Measurements from ENCODE around the gene KCNMB3. TPM values are rescaled to one million over a fixed set of nuclear protein-coding genes. Genes with fewer than 3 reads are reported as not detected.
"Not testable (repeated sequence)": the region's sequence is repeated elsewhere in the genome, so short reads cannot be mapped to it uniquely, and the experiment has no call there.

Gene KCNMB3
- total and polyA plus RNA-seq, 2 of the 13 experiments (the other 11 are each of a cell fraction or from before 2014, with no cell fraction given) = 4.3 to 7.1 TPM

DNA sequence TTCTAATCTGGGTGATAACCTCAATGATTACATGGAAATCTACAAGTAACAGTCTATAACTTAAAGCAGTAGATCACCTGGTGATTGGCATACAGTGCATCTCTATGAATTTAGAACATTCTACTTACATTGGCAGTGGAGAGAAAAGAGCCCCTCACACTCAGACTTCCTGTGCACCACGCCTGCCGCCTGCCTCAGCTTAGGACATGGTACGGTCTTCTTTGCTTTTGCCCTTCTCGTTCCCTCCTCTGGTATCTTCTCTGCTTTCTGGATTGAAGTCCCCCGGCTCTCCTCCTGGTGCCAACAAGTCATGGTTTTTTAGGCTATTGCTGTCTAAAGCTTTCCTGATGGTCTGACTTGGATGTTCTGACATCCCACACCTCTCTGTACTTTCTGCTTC lies 7.9 kb upstream of the KCNMB3 start (continued):
- TF ChIP-seq ZNF598 (CRISPR knock-in tag; IDR thresholded peaks at IDR 0.05; ENCODE audit: borderline replicate concordance) = no peak

DNA sequence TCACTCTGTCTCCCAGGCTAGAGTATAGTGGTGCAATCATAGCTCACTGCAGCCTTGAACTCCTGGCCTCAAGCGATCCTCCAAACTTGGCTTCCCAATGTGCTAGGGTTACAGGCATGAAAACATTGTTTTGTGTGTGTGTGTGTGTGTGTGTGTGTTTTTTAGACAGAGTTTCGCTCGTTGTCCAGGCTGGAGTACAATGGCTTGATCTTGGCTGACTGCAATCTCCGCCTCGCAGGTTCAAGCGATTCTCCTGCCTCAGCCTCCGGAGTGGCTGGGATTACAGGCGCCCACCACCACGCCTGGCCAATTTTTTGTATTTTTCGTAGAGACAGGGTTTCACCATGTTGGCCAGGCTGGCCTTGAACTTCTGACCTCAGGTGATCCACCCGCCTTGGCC lies 6.8 kb upstream of the KCNMB3 start:
- in situ Hi-C loops (cut with HindIII; ENCODE audit: extremely low pct_ligation_motif_present, low pct_unique_long_range_greater_than_20kb); H3K36me3 ChIP-seq (replicated peaks in 1 of 2; ENCODE audit: control insufficient read depth in 1 of 2, insufficient read depth in 2 of 2, low read length in 2 of 2); ATAC-seq; CTCF ChIA-PET (ENCODE audit: low intra/inter-chr PET ratio, low total read pairs); POLR2A ChIA-PET; H4K20me1 ChIP-seq (ENCODE audit: insufficient read depth, low read length); H3K9me3 ChIP-seq (ENCODE audit: low read length); intact Hi-C loops (cut with micrococcal nuclease; ENCODE audit: unreplicated experiment); H3K79me2 ChIP-seq (ENCODE audit: insufficient read depth, low read length); H3K27me3 ChIP-seq (ENCODE audit: control insufficient read depth in 1 of 2, insufficient read depth in 2 of 2, low read length in 2 of 2); H3K27ac ChIP-seq (ENCODE audit: extremely low read length, insufficient read depth, low read length); H2AFZ ChIP-seq (ENCODE audit: low read length); FAIRE-seq; BruUV-seq (replicated peaks); TF ChIP-seq SOX13, SOX6, NR2F6 (IDR thresholded peaks at IDR 0.05): not testable (repeated sequence)
- Histone ChIP-seq H3K4me1 (ENCODE audit: insufficient read depth, low read length) (peaks cover 65% of the 10 kb centered on the region), H3K4me3 (replicated peaks in 1 of 3; ENCODE audit: insufficient read depth in 1 of 3, low read depth in 2 of 3, low read length in 3 of 3) (peak overlapping the region in 1 of 3 experiments; percentile 30; a peak in 3 of 6 replicates), H3K9ac (ENCODE audit: insufficient read depth, low read depth, low read length) (0 out of 2 replicates have a peak overlapping the region, but pooled peaks have one; percentile 22), H3K4me2 (ENCODE audit: low read depth, low read length) (peak overlapping the region; percentile 54)
- DNase-seq (ENCODE audit: low spot score) = peak; percentile 39
- WGBS (ENCODE audit: low lambda C conversion rate) = 72% methylated on average over 11 of the region's 11 CpGs
- TF ChIP-seq, protein P1, sequence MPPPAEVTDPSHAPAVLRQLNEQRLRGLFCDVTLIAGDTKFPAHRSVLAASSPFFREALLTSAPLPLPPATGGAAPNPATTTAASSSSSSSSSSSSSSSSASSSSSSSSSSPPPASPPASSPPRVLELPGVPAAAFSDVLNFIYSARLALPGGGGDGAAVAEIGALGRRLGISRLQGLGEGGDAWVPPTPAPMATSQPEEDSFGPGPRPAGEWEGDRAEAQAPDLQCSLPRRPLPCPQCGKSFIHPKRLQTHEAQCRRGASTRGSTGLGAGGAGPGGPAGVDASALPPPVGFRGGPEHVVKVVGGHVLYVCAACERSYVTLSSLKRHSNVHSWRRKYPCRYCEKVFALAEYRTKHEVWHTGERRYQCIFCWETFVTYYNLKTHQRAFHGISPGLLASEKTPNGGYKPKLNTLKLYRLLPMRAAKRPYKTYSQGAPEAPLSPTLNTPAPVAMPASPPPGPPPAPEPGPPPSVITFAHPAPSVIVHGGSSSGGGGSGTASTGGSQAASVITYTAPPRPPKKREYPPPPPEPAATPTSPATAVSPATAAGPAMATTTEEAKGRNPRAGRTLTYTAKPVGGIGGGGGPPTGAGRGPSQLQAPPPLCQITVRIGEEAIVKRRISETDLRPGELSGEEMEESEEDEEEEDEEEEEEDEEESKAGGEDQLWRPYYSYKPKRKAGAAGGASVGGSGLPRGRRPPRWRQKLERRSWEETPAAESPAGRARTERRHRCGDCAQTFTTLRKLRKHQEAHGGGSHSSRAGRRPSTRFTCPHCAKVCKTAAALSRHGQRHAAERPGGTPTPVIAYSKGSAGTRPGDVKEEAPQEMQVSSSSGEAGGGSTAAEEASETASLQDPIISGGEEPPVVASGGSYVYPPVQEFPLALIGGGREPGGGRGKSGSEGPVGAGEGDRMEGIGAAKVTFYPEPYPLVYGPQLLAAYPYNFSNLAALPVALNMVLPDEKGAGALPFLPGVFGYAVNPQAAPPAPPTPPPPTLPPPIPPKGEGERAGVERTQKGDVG (CRISPR knock-in tag; IDR thresholded peaks at IDR 0.05; ENCODE audit: borderline replicate concordance) = 0 out of 2 replicates have a peak, but pooled peaks have one; percentile 35
- TF ChIP-seq SOX13 (CRISPR knock-in tag; conservative IDR thresholded peaks at IDR 0.05 in 1 of 2, IDR thresholded peaks at IDR 0.05 in 1 of 2) = peak in 1 of 2 experiments; percentile 16; a peak in 1 of 4 replicates
- TF ChIP-seq, protein P2, sequence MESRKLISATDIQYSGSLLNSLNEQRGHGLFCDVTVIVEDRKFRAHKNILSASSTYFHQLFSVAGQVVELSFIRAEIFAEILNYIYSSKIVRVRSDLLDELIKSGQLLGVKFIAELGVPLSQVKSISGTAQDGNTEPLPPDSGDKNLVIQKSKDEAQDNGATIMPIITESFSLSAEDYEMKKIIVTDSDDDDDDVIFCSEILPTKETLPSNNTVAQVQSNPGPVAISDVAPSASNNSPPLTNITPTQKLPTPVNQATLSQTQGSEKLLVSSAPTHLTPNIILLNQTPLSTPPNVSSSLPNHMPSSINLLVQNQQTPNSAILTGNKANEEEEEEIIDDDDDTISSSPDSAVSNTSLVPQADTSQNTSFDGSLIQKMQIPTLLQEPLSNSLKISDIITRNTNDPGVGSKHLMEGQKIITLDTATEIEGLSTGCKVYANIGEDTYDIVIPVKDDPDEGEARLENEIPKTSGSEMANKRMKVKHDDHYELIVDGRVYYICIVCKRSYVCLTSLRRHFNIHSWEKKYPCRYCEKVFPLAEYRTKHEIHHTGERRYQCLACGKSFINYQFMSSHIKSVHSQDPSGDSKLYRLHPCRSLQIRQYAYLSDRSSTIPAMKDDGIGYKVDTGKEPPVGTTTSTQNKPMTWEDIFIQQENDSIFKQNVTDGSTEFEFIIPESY (CRISPR knock-in tag; IDR thresholded peaks at IDR 0.05) = peak; percentile 52; the same call in 1 of the 2 replicates
- TF ChIP-seq, protein P3, sequence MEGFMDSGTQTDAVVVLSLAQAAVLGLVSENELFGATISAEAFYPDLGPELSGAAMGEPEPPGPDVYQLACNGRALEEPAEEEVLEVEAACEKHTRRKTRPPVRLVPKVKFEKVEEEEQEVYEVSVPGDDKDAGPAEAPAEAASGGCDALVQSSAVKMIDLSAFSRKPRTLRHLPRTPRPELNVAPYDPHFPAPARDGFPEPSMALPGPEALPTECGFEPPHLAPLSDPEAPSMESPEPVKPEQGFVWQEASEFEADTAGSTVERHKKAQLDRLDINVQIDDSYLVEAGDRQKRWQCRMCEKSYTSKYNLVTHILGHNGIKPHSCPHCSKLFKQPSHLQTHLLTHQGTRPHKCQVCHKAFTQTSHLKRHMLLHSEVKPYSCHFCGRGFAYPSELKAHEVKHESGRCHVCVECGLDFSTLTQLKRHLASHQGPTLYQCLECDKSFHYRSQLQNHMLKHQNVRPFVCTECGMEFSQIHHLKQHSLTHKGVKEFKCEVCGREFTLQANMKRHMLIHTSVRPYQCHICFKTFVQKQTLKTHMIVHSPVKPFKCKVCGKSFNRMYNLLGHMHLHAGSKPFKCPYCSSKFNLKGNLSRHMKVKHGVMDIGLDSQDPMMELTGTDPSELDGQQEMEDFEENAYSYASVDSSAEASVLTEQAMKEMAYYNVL (CRISPR knock-in tag; IDR thresholded peaks at IDR 0.05; ENCODE audit: borderline replicate concordance) = 0 out of 2 replicates have a peak, but pooled peaks have one; percentile 22
- TF ChIP-seq SOX6 (CRISPR knock-in tag; IDR thresholded peaks at IDR 0.05) = peak; percentile 53; the same call in 1 of the 2 replicates
- TF ChIP-seq NR2F6 (CRISPR knock-in tag; IDR thresholded peaks at IDR 0.05) = 0 out of 2 replicates have a peak, but pooled peaks have one; percentile 26
- peak; percentile 87 for TF ChIP-seq ZBTB38 (CRISPR knock-in tag; IDR thresholded peaks at IDR 0.05)
- peak; percentile 36; the same call in 1 of the 2 replicates for TF ChIP-seq HNF4A (CRISPR knock-in tag; IDR thresholded peaks at IDR 0.05)
- peak; percentile 49; the same call in 1 of the 2 replicates for TF ChIP-seq POGZ (CRISPR knock-in tag; IDR thresholded peaks at IDR 0.05)
- 0 out of 2 replicates have a peak, but pooled peaks have one; percentile 41 for TF ChIP-seq ZNF644 (CRISPR knock-in tag; IDR thresholded peaks at IDR 0.05; ENCODE audit: low read depth)

Data from HepG2 (cell line).